ENCODE results near the gene TLE1. TPM values are rescaled to one million over a fixed set of nuclear protein-coding genes. Genes with fewer than 3 reads are reported as not detected.

TLE1 gene
- total and polyA plus RNA-seq, 2 of the 4 experiments (the other 2 are of a cell fraction), result 36.0 to 51.0 TPM

DNA sequence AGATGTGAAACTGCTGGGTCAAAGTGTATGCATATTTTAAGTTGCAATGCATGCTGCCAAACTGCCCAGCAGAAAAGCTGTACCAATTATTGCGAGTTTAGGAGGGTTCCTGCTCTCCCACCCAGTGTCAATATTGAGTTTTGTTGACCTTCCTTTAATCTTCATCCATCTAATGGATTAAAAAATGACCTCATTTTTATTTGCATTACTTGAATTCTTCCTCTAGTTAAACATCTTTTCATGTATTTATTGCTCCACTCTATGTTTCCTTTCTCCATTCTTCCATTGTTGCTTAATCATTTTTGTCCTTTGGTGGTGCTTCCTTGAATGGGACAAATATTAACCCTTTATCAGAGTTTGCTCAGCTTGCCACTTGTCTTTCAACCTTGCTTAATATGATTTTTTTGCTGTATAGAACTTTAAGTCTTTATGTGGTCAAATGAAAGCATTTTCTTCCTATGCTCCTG, 32.4 kb downstream of the TLE1 start:
- H3K27ac ChIP-seq (ENCODE audit: insufficient read depth, low read length), result no peak overlapping the region
- H3K56ac ChIP-seq (ENCODE audit: extremely low read depth, insufficient read depth, low read length), result no peak overlapping the region
- no peak overlapping the region for H3K9ac ChIP-seq (ENCODE audit: low read depth, low read length)
- no peak overlapping the region for H3K4me3 ChIP-seq (ENCODE audit: insufficient read depth, low read depth, low read length)
- no peak overlapping the region for H2AK5ac ChIP-seq (ENCODE audit: low read depth, low read length)
- WGBS, 2 experiments (ENCODE audit: extremely low coverage in 2 of 2, insufficient read length in 1 of 2), result no CpG with 5 or more reads among the region's 1 CpG
- peaks cover 21% of the 10 kb centered on the region for H3K4me1 ChIP-seq (ENCODE audit: control insufficient read depth, insufficient read depth, low read length)
- peaks cover 43 to 63% of the 10 kb centered on the region in 2 experiments for H3K79me1 ChIP-seq (ENCODE audit: low read depth in 1 of 2, low read length in 2 of 2)
- no peak overlapping the region for H3K4me2 ChIP-seq (ENCODE audit: low read depth, low read length)
- intact Hi-C loops (cut with micrococcal nuclease), result no loop called here
- peaks cover 6% of the 10 kb centered on the region for H3K36me3 ChIP-seq (ENCODE audit: control insufficient read depth, insufficient read depth, low read length)
- H3K18ac ChIP-seq (ENCODE audit: low read depth, low read length), result no peak overlapping the region
- dilution Hi-C loops (cut with HindIII; ENCODE audit: low sequenced_read_pairs, unreplicated experiment), result no loop called here
- H2BK20ac ChIP-seq (ENCODE audit: low read depth, low read length), result no peak overlapping the region
- no peak for DNase-seq
- H4K5ac ChIP-seq (ENCODE audit: low read depth, low read length), result no peak overlapping the region
- ChIA-PET POLR2A (ENCODE audit: unreplicated experiment) (no interaction called here), CTCF (no interaction called here)
- H4K91ac ChIP-seq (ENCODE audit: insufficient read depth, low read depth, low read length), result no peak overlapping the region
- no TSS peak for BruUV-seq (replicated peaks)
- no peak overlapping the region for H3K14ac ChIP-seq (replicated peaks; ENCODE audit: low read depth, low read length)
- no peak overlapping the region for H2AFZ ChIP-seq (replicated peaks; ENCODE audit: low read length, poor library complexity)
- no peak for ATAC-seq (ENCODE audit: low read depth)
- H2BK120ac ChIP-seq (ENCODE audit: low read depth, low read length), result no peak overlapping the region
- no peaks in the 10 kb centered on the region for H3K27me3 ChIP-seq (ENCODE audit: control insufficient read depth, insufficient read depth, low read length)
- TF ChIP-seq MAZ (IDR thresholded peaks at IDR 0.05; ENCODE audit: borderline replicate concordance, low read depth, low read length) (no peak), CEBPB (IDR thresholded peaks at IDR 0.05; ENCODE audit: low read depth, low read length) (peak; percentile 37)
- H3K4ac ChIP-seq (ENCODE audit: low read depth, low read length), result no peak overlapping the region
- peaks cover 11% of the 10 kb centered on the region; the same call in 1 of the 2 replicates for H4K20me1 ChIP-seq (ENCODE audit: insufficient read depth, low read length)
- H3K9me3 ChIP-seq (ENCODE audit: control insufficient read depth, insufficient read depth, low read length), result no peaks in the 10 kb centered on the region
- H4K8ac ChIP-seq (ENCODE audit: low read depth in 2 of 2, low read length in 2 of 2), result no peak overlapping the region
- H2AK9ac ChIP-seq (replicated peaks; ENCODE audit: low read depth, low read length, poor library complexity), result no peak overlapping the region
- no peak overlapping the region for H3K23ac ChIP-seq (ENCODE audit: low read depth, low read length)
- in situ Hi-C loops (cut with MboI; ENCODE audit: low sequenced_read_pairs), result no loop called here
- H2BK15ac ChIP-seq (ENCODE audit: low read depth, low read length), result no peak overlapping the region
- peak overlapping the region; percentile 19 for H2BK5ac ChIP-seq (ENCODE audit: low read depth, low read length, poor library complexity, severe bottlenecking)
- peaks cover 12% of the 10 kb centered on the region for H3K9me1 ChIP-seq (ENCODE audit: insufficient read depth, low read length)

Measured in IMR-90 (cell line).